ENCODE data around the gene MXD3.

DNA sequence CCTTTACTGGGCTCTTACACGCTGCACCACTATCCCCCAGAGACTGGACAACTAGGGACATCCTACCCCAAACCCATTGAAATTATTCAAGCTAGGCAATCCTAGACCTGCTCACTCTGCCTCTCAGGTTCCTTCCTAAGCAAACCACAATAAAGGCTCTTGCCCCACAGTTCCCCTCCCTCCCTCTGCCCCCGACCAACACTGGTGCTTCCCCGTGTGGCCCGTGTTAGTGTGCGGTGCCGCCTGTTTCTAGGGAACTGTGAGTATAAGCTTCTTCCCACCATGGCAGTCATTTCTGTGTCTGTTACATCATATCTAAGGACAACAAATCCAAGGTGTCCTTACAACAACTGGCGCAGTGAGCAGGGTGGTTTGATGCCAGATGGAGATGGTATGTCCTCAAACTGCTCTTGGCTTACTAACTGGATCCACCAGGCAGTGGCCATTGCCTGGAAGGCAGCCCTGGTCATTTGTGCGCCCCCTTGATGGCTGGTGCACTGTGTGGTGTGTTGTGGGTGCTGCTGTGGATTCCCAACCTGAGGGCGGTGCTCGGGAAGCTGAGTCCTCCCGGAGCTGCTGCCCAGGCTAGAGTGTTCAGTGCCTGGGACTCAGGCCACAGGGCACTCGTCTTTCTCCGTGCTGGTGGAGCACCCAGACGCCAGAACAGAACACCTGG, 8.4 kb upstream of the MXD3 start:
- no peak for TF ChIP-seq POLR2AphosphoS5 (IDR thresholded peaks at IDR 0.05; ENCODE audit: low read depth)
- TF ChIP-seq, protein P1, sequence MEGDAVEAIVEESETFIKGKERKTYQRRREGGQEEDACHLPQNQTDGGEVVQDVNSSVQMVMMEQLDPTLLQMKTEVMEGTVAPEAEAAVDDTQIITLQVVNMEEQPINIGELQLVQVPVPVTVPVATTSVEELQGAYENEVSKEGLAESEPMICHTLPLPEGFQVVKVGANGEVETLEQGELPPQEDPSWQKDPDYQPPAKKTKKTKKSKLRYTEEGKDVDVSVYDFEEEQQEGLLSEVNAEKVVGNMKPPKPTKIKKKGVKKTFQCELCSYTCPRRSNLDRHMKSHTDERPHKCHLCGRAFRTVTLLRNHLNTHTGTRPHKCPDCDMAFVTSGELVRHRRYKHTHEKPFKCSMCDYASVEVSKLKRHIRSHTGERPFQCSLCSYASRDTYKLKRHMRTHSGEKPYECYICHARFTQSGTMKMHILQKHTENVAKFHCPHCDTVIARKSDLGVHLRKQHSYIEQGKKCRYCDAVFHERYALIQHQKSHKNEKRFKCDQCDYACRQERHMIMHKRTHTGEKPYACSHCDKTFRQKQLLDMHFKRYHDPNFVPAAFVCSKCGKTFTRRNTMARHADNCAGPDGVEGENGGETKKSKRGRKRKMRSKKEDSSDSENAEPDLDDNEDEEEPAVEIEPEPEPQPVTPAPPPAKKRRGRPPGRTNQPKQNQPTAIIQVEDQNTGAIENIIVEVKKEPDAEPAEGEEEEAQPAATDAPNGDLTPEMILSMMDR (conservative IDR thresholded peaks at IDR 0.05; ENCODE audit: low read depth in 2 of 2), result no peak
- TF ChIP-seq EZH2 (IDR thresholded peaks at IDR 0.05; ENCODE audit: low read depth, unreplicated experiment), result no peak
- no peak for TF ChIP-seq EZH2phosphoT487 (IDR thresholded peaks at IDR 0.05; ENCODE audit: unreplicated experiment)
- no peak for TF ChIP-seq CREB1 (CRISPR knock-in tag; IDR thresholded peaks at IDR 0.05; ENCODE audit: low read depth)
- TF ChIP-seq, protein P2, sequence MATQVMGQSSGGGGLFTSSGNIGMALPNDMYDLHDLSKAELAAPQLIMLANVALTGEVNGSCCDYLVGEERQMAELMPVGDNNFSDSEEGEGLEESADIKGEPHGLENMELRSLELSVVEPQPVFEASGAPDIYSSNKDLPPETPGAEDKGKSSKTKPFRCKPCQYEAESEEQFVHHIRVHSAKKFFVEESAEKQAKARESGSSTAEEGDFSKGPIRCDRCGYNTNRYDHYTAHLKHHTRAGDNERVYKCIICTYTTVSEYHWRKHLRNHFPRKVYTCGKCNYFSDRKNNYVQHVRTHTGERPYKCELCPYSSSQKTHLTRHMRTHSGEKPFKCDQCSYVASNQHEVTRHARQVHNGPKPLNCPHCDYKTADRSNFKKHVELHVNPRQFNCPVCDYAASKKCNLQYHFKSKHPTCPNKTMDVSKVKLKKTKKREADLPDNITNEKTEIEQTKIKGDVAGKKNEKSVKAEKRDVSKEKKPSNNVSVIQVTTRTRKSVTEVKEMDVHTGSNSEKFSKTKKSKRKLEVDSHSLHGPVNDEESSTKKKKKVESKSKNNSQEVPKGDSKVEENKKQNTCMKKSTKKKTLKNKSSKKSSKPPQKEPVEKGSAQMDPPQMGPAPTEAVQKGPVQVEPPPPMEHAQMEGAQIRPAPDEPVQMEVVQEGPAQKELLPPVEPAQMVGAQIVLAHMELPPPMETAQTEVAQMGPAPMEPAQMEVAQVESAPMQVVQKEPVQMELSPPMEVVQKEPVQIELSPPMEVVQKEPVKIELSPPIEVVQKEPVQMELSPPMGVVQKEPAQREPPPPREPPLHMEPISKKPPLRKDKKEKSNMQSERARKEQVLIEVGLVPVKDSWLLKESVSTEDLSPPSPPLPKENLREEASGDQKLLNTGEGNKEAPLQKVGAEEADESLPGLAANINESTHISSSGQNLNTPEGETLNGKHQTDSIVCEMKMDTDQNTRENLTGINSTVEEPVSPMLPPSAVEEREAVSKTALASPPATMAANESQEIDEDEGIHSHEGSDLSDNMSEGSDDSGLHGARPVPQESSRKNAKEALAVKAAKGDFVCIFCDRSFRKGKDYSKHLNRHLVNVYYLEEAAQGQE (IDR thresholded peaks at IDR 0.05; ENCODE audit: unreplicated experiment), result no peak
- no peak for TF ChIP-seq JUNB (IDR thresholded peaks at IDR 0.05; ENCODE audit: unreplicated experiment)
- no peak for TF ChIP-seq STAT1 (IDR thresholded peaks at IDR 0.05; ENCODE audit: unreplicated experiment)
- no peak for TF ChIP-seq ZNF114 (CRISPR knock-in tag; IDR thresholded peaks at IDR 0.05)
- TF ChIP-seq ZNF331 (CRISPR knock-in tag; IDR thresholded peaks at IDR 0.05; ENCODE audit: low read depth), result no peak
- TF ChIP-seq, protein P3, sequence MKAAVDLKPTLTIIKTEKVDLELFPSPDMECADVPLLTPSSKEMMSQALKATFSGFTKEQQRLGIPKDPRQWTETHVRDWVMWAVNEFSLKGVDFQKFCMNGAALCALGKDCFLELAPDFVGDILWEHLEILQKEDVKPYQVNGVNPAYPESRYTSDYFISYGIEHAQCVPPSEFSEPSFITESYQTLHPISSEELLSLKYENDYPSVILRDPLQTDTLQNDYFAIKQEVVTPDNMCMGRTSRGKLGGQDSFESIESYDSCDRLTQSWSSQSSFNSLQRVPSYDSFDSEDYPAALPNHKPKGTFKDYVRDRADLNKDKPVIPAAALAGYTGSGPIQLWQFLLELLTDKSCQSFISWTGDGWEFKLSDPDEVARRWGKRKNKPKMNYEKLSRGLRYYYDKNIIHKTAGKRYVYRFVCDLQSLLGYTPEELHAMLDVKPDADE (IDR thresholded peaks at IDR 0.05), result no peak

Measured in GM23338 (cell line).